Measurements from ENCODE around the gene TMEM106C.
"Not testable (repeated sequence)": the region's sequence is repeated elsewhere in the genome, so short reads cannot be mapped to it uniquely, and the experiment has no call there.

The TMEM106C gene

DNA sequence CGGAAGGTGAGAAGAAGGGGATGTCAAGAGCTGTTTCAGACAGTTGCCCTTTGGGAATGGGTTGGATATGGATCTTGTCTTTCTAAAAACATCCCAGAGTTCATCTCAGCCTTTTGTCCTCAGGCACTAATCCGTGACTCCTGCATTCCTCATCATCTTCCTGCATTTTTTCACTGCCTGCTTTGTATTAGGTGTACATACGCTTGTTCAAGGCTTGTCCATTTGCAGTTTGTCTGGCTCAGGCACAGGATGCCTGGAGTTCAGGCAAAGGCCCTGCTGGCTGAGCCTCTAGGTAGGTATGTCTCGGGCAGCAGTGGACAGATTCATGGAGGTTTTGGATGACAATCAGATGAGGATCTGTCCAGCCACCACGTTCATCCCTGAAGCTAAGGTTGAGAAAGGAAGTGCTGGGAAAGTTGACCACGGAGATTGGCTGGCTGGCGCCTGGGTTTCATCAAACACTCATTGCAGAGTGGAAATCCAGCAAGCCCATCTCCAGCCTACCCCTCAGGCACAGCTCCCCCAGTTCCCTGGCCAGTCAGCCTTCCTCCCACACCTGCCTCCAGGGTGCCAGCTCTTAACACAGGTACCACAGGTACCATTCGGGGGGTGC lies 12.4 kb upstream of the TMEM106C start:
- DNase-seq: no peak

DNA sequence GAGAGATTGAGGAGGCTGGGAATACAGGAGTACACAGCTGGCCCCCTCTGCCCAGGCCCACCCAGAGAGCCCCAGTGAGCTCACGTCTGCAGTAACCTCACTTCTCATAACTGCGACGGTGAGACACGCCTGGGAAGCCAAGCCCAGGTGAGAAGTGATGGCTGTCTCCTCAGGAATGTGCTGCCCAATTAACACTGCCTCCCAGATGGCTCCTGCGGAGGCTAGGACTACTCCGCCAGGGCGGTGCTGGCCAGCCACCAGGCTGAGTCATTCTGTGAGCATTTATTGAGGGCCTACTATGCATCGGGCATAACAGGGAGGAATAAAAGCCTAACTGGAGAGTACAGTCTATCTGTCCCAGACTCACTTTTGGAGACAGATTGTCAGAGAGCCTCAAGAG lies 9.3 kb upstream of the TMEM106C start:
- no peak for DNase-seq

GRCh38 chr12:47954467-47955045 lies 8.8 kb upstream of the TMEM106C start:
- no peak for DNase-seq

- no peak for DNase-seq
Measured at GRCh38 chr12:47955059-47955458, 8.3 kb upstream of the TMEM106C start.

DNA sequence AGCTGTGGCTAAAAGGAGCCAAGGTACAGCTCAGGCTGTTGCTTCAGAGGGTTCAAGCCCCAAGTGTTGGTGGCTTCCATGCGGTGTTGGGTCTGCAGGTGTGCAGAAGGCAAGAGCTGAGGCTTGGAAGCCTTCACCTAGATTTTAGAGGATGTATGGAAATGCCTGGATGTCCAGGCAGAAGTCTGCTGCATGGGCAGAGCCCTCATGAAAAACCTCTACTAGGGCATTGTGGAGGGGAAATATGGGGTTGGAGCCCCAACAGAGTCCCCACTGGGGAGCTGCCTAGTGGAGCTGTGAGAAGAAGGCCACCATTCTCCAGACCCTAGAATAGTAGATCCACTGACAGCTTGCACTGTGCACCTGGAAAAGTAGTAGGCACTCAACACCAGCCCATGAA lies 5.7 kb upstream of the TMEM106C start:
- DNase-seq: not testable (repeated sequence)

DNA sequence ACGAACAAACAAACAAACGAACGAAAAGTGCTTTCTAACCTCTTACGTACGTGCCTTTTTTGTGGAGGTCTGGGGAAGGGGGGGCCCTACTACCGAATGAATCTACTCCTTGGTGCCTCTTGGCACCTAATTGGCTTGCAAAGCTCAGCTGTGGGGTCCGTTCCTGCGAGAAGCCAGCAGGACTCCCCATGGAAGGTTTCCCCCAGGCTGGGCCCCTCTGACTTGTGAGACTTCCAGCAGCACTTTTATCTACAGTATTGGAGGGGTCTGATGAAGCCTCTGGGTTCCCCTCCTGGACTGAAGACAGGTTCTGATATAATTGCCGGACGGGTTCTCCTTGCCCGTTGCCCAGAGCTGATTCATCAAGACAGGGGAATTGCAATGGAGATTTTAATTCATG lies 1.2 kb upstream of the TMEM106C start:
- no peak for DNase-seq

- peak; percentile 17 for DNase-seq
Measured at GRCh38 chr12:47964106-47964728, 821 bp downstream of the TMEM106C start.

- no peak for DNase-seq
Measured at GRCh38 chr12:47965581-47965980, 2.2 kb downstream of the TMEM106C start.

DNA sequence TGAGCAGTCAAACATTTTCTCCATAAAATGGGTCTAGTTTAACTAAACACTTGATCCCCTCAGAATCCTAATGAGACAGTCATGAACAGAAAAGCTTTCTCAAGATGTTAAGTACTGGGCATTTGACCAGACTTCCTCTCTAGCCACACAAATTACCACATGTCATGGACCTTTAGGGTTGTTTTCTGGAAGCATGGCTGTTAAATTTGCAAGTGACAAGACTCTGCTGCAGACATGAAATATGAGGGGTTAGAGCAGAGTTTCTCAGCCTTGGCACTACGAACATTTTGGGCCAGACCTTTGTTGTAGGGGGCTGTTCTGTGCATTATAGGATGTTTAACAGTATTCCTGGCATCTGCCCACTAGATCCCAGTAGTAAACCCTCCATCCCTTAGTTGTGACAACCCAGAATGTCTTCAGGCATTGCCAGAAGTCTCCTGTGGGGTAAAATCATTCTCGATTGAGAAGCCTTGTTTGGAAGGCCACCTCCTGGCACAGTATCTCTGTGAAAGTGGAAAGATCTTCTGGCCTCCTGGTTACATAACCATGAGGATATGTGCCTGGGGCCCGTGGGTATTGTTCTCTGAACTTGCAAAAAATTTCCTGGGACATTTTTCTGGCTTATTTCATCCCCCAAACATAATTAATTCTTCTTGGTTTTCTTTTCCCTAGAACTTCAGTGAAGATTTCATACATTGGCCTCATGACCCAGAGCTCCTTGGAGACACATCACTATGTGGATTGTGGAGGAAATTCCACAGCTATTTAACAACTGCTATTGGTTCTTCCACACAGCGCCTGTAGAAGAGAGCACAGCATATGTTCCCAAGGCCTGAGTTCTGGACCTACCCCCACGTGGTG lies 4.3 kb downstream of the TMEM106C start:
- DNase-seq: no peak

GRCh38 chr12:47969845-47970244 lies 6.4 kb downstream of the TMEM106C start:
- no peak for DNase-seq

DNA sequence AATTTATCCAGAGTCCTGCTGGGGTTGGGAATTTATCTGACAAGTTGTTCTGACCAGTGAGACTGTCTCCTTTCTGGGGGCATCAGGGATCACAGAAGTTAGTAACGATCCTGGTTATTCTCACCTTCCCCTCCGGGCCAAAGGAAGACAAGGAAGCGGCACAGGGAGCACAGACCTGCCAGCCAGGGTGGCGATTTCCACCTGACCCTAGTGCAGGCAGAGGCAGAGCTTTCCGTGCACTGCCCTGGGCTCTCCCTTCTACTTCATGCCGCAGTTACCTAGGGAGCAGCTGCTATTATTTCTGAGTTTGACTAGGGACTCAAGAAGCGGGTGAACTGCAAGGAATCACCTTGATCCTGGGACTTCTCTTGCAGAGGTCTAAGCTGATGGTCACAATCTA lies 7.4 kb downstream of the TMEM106C start:
- no peak for DNase-seq

GRCh38 chr12:47972895-47973294 lies 9.5 kb downstream of the TMEM106C start:
- DNase-seq: no peak

DNA sequence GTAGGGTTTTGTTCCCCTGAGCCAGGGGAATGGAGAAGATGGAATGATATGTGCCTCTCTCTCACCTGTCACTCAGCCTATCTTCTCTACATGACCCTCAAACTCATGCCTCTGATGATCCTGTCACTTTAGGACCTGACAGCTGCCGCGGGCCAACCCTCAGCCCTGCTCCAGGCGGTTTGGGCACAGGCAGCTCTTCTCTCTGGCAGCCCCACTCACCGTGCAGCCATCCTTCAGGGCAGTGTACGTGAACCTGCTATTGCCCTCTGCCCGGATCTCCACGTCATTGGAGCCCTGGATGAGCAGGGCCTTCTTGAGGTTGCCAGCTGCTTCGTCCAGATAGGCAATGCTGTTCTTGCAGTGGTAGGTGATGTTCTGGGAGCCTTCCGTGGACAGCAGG lies 10.5 kb downstream of the TMEM106C start:
- DNase-seq: no peak

DNA sequence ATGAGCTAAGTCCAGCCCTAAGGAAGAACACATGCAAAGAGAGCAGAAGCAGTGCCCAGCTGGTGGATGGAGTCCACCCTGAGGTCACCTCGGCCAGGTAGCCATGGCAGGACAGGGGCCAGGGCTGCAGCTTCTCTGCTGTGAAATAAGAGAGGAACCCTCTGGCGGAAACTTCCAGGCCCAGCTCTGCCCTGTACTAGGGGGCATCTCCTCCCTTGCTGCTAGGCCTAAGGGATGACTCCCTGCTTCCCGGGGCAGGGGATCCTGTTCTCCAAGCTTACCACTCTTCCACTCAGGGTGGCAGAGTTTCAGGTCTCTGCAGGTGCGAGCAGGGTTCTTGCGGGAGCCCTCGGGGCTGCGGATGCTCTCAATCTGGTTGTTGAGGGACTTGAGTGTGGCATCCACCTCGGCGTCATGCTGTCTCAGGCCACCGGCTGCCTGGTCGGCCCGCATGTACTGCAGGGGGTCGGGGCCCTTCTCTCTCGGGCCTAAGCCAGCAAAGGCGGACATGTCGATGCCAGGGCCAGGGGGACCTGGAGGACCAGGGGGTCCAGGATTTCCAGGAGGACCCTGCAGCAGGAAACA lies 11.7 kb downstream of the TMEM106C start:
- DNase-seq: no peak

- DNase-seq: no peak
Measured at GRCh38 chr12:47975816-47976215, 12.4 kb downstream of the TMEM106C start.

- DNase-seq: no peak
Measured at GRCh38 chr12:47977046-47977771, 13.8 kb downstream of the TMEM106C start.

GRCh38 chr12:47977772-47978597 lies 14.6 kb downstream of the TMEM106C start:
- no peak for DNase-seq

GRCh38 chr12:47978598-47978873 lies 15.1 kb downstream of the TMEM106C start:
- DNase-seq: no peak

GRCh38 chr12:47979166-47979565 lies 15.8 kb downstream of the TMEM106C start:
- DNase-seq: no peak

DNA sequence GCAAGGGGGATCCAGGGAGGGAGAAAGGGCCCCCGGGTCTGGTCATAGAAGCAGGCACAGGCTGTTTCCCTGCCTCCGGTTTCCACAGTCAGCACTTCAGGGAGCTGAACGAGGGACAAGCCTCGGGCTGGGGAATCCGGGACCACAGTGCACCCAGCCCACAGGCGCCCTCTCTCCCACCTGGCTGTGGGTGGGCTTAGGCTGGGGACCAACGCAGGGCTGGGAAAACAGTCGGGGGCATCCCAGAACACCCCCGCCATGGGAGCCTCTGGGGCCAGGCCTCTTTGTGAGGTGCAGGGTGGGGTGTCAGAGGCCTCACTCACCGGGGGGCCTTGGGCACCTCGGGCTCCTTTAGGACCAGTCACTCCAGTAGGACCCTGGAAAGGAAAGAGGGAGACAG lies 16.3 kb downstream of the TMEM106C start:
- DNase-seq: no peak

- DNase-seq: no peak
Measured at GRCh38 chr12:47980197-47980596, 16.8 kb downstream of the TMEM106C start.

Data from hematopoietic multipotent progenitor cell treated with erythropoietin and hydrocortisone succinate and interleukin-3 and kit ligand, for 8 days (in vitro differentiated cells).